ENCODE results near the gene ARHGEF39. TPM values are rescaled to one million over a fixed set of nuclear protein-coding genes. Genes with fewer than 3 reads are reported as not detected.
A peak's percentile ranks its signal among the peaks of the same experiment; 100 is the strongest.

The ARHGEF39 gene
- 0.48 TPM for total RNA-seq
- long read RNA-seq = 0 reads

GRCh38 chr9:35664531-35665470 is at the start of gene ARHGEF39:
TSS of gene ARHGEF39 (minus strand) at chr9:35665195. CDS start at chr9:35665169, 26 bp downstream.
- intact Hi-C loops (cut with DNase I) = loop anchor here (10.0 kb wide), 1 partner anchor 220 kb away; no protein-coding TSS in a partner anchor
- peak; percentile 90 for DNase-seq (ENCODE audit: low spot score)

DNA sequence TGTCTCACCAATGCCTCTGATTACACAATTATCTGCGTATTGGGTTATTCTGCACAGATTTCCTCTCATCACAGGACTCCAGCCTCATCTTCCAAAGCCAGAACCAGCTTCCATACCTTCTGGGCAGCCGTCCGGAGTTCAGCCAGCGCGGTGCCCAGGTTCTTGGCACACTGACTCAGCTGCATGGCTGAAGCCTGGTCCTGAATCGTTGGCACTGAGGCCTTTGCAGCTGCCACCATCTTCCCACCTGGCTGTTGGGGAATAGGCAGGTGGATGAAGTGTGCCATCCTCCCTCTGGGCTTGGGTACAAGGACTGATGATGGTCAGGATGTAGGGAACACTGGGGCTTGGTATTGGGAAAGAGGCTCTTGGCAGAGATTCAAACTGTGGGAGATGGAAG is 49.1 kb upstream of the ARHGEF39 start:
- intact Hi-C loops (cut with DNase I) = no loop called here
- DNase-seq (ENCODE audit: low spot score) = no peak

DNA sequence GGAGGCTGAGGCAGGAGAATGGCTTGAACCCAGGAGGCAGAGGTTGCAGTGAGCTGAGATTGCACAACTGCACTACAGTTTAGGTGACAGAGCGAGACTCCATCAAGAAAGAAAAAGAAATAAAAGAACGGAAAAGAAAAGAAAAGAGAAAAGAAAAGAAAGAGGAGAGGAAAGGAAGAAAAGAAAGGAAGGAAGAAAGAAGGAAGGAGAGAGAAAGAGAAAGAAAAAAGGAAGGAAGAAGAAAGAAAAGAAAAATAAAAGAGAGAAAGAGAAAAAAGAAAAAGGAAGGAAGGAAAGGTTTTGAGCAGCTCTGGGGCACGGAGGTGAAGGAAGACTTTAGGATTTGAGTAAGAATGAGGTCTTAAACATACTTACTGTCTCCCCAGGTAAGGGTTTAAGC is 48.6 kb upstream of the ARHGEF39 start:
- DNase-seq (ENCODE audit: low spot score) = no peak
- intact Hi-C loops (cut with DNase I) = no loop called here

- DNase-seq (ENCODE audit: low spot score) = no peak
- intact Hi-C loops (cut with DNase I) = no loop called here
These were observed 47.9 kb upstream of the ARHGEF39 start for GRCh38 chr9:35712762-35713400.

- DNase-seq (ENCODE audit: low spot score) = no peak
- intact Hi-C loops (cut with DNase I) = no loop called here
These were observed 46.8 kb upstream of the ARHGEF39 start for GRCh38 chr9:35711501-35712428.

GRCh38 chr9:35710818-35711500 is 46.0 kb upstream of the ARHGEF39 start:
- intact Hi-C loops (cut with DNase I) = no loop called here
- DNase-seq (ENCODE audit: low spot score) = no peak

GRCh38 chr9:35708146-35708545 is 43.2 kb upstream of the ARHGEF39 start:
- intact Hi-C loops (cut with DNase I) = no loop called here
- no peak for DNase-seq (ENCODE audit: low spot score)

- intact Hi-C loops (cut with DNase I) = no loop called here
- DNase-seq (ENCODE audit: low spot score) = no peak
These were observed 42.0 kb upstream of the ARHGEF39 start for GRCh38 chr9:35706951-35707350.

DNA sequence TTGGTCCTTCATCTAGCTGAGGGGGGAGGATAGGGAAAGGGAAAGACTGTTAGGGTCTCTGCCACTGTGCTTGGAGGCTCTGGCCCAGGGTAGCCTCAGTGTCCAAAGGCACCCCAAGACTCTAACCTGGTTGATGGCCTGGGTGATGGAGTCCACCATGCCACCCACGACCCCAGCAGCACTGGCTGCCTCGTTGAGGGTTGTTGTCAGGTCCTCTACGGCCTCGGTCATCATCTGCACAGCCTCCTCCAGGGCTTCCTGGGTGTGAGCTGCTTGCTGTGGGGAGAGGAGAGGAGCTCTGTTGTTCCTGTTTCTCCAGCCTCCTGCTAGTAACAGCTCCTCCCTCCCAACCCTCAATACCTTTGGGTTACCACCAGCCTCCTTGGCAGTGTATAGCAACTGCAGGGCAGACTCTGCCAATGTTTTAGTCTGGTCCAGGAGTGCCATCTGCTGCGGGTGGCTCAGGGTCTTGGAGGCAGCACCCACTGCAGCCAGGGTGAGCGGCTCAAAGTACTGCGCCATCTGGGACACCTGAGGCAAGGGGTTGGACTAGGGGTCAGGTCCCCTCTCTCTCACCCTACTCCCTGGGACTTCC is 40.9 kb upstream of the ARHGEF39 start:
- no peak for DNase-seq (ENCODE audit: low spot score)
- intact Hi-C loops (cut with DNase I) = no loop called here

DNA sequence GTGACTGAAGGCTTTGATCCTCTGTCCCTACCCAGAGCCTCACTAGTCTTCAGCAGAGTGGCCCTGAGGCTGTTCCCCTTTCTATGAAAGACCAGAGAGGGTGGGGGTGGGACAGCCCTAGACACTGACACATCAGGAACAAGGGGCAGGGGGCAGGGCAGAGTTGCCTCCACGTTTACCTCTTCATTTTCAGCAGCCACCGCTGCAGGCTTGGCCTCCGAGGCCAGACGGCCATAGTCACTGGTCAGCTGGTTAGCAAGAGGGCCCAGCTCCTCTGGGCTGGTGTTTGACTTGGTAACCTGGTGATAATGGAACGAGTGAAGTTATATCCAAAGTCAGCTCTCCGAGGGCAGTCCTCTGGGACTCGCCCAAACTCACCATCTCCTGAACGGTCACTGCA is 40.4 kb upstream of the ARHGEF39 start:
- intact Hi-C loops (cut with DNase I) = no loop called here
- DNase-seq (ENCODE audit: low spot score) = no peak

- DNase-seq (ENCODE audit: low spot score) = no peak
- intact Hi-C loops (cut with DNase I) = no loop called here
These were observed 39.1 kb upstream of the ARHGEF39 start for GRCh38 chr9:35703906-35704672.

DNA sequence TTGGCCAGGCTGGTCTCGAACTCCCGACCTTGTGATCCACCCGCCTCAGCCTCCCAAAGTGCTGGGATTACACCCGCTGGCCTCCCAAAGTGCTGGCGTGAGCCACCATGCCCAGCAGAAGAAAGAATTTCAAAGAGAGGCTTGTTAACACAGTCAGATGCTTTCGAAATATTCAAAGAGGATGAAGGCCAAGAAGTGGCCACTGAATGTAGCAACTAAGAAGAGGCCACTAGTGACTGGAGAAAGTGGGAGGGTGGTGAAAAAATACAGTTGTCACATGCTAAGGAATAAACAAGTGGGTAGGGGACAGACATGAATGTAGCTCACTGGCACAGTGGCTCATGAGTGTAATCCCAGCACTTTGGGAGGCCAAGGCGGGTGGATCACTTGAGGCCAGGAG is 37.7 kb upstream of the ARHGEF39 start:
- intact Hi-C loops (cut with DNase I) = no loop called here
- no peak for DNase-seq (ENCODE audit: low spot score)

DNA sequence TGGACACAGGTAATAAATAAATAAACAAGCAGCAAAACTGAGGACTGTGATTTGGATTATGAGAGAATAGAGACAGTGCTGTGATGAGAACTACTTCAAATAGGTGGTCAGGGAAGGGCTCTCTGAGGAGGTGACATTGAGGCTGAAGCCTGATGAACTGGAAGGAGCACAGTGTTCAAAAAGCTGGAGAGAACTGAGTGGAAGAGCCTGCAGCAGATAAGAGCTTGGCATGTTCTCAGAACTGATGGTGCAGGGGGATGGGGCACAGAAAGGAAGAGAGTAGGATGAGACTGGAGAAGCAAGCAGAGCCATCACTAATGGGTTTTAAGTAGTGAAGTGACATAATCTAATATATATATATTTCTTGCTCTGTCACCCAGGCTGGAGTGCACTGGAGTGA is 35.9 kb upstream of the ARHGEF39 start:
- intact Hi-C loops (cut with DNase I) = no loop called here
- DNase-seq (ENCODE audit: low spot score) = no peak

DNA sequence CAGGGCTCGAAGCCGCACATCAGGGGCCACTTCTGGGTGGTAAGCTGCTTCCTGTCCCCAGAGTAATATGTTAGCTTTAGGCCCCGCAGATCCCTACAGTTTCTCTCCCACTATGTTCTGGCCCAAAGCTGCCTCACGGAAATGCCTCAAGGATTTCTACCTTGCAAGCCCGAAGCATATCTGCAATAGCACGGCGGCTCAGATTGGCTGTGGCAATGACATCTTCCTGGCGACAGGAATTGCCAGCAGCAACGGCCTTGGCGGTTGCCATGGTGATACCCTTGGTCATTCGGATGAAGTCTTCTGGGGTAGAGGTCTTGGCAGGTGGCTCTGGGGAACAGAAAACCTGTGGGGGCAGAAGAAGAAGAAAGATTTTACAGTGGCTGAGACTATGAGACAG is 35.0 kb upstream of the ARHGEF39 start:
- no peak for DNase-seq (ENCODE audit: low spot score)
- intact Hi-C loops (cut with DNase I) = no loop called here

GRCh38 chr9:35698231-35698630 is 33.2 kb upstream of the ARHGEF39 start:
- no peak for DNase-seq (ENCODE audit: low spot score)
- intact Hi-C loops (cut with DNase I) = no loop called here

DNA sequence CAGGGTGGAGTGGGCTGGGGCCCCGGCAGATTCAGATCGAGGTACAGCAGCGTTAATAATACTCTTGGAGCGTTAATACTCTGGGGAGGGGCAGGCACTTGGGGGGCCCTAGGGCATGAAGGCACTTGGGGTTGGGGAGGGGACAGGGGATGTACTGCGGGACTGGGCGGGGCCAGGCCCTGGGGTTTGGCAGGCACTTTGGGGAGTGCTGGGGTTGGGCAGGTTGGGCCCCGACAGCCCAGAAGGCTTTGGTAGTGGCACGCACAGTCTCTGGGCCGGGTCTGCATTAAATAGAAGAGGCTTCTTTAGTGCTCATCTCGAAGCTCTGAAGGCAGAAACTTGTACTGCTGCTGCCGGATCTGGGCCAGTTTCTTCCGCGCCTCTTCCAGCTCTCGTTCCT is 32.5 kb upstream of the ARHGEF39 start:
- DNase-seq (ENCODE audit: low spot score) = no peak
- intact Hi-C loops (cut with DNase I) = no loop called here

GRCh38 chr9:35696520-35697215 is 31.7 kb upstream of the ARHGEF39 start:
- intact Hi-C loops (cut with DNase I) = no loop called here

DNA sequence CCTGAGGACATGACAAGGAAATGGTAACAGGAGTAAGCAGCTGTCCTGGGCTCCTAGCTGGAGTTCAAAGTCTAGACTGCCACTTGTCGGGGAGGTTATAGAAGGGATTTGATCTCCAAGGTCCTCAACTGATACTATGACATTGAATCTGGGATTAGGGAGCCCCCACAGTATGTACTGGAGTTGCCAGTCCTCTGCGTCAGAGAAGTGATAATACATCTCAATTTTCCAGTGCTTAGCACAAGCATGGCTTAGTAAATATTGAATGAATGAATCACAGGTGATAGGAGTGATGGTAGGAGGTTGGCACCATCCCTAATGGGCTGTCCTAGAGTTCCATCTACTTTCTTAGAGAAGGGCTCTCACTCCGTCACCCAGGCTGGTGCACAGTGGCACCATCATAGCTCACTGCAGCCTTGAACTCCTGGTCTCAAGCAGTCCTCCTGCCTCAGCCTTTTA is 31.0 kb upstream of the ARHGEF39 start:
- DNase-seq (ENCODE audit: low spot score) = no peak
- intact Hi-C loops (cut with DNase I) = no loop called here

More at GRCh38 chr9:35696520-35697215, 31.7 kb upstream of the ARHGEF39 start:
- no peak for DNase-seq (ENCODE audit: low spot score)
